ENCODE data around the gene GATAD2B. TPM values are rescaled to one million over a fixed set of nuclear protein-coding genes. Genes with fewer than 3 reads are reported as not detected.

The GATAD2B gene
- total and polyA plus RNA-seq, 2 donors (not counting 3 experiments of a cell fraction or from before 2014, with no cell fraction given) = 8.5 to 46.3 TPM

- Histone ChIP-seq H3K4me1 (ENCODE audit: control insufficient read depth, extremely low read depth, insufficient read depth, low read length) (peaks cover 23% of the 10 kb centered on the region), H3K79me2 (ENCODE audit: control insufficient read depth, insufficient read depth, low read length) (peaks cover 64% of the 10 kb centered on the region), H4K20me1 (replicated peaks; ENCODE audit: control insufficient read depth, extremely low read depth, insufficient read depth, low read length) (peaks cover 3% of the 10 kb centered on the region), H3K36me3 (ENCODE audit: control insufficient read depth in 2 of 2, extremely low read depth in 1 of 2, insufficient read depth in 2 of 2, low read length in 2 of 2) (no peaks in the 10 kb centered on the region), H3K27me3 (ENCODE audit: control insufficient read depth in 2 of 2, insufficient read depth in 2 of 2, low read length in 2 of 2) (no peaks in the 10 kb centered on the region), H3K4me3 (replicated peaks in 1 of 3; ENCODE audit: insufficient read depth in 1 of 3, low read depth in 1 of 3, low read length in 3 of 3) (no peak overlapping the region), H3K4me2 (ENCODE audit: insufficient read depth, low read length) (no peak overlapping the region), H2AFZ (ENCODE audit: low read depth, low read length) (no peak overlapping the region), H3K9me1 (replicated peaks; ENCODE audit: control insufficient read depth, extremely low read depth, insufficient read depth, low read length) (no peaks in the 10 kb centered on the region), H3K9ac (replicated peaks; ENCODE audit: extremely low read depth, insufficient read depth, low read length) (no peak overlapping the region), H3K9me3 (replicated peaks; ENCODE audit: control insufficient read depth, insufficient read depth, low read length) (no peaks in the 10 kb centered on the region), H3K27ac (ENCODE audit: insufficient read depth, low read depth, low read length) (no peak overlapping the region)
- no TSS peak for BruUV-seq (replicated peaks)
- intact Hi-C loops (cut with micrococcal nuclease) = loop anchor here (5.0 kb wide), 1 partner anchor 79 kb away; the partner anchor contains the start of gene SLC39A1
- dilution Hi-C loops (cut with MboI; ENCODE audit: extremely low pct_ligation_motif_present, low sequenced_read_pairs) = no loop called here
- DNase-seq (ENCODE audit: low read depth, low spot score) = no peak
- POLR2A ChIA-PET = no interaction called here
- no peak for FAIRE-seq
- CTCF ChIA-PET = interaction anchor here (0.6 to 1.1 kb wide), 7 partner anchors 13 to 403 kb away, joined by 3 to 5 read pairs (median 3); no protein-coding TSS in a partner anchor
- TF ChIP-seq MYC (IDR thresholded peaks at IDR 0.05; ENCODE audit: low read depth, low read length) = no peak
- TF ChIP-seq JUN (IDR thresholded peaks at IDR 0.05; ENCODE audit: borderline replicate concordance, insufficient read depth, insufficient read length, low read depth) = no peak
- no peak for TF ChIP-seq CTCF (IDR thresholded peaks at IDR 0.05; ENCODE audit: extremely low read depth in 1 of 2, insufficient read depth in 1 of 2, low read depth in 1 of 2, low read length in 2 of 2)
- TF ChIP-seq POLR2A (IDR thresholded peaks at IDR 0.05; ENCODE audit: low read depth, low read length) = no peak
- TF ChIP-seq POLR2AphosphoS5 (IDR thresholded peaks at IDR 0.05; ENCODE audit: insufficient read depth, low read depth, low read length) = no peak
- TF ChIP-seq MAX (IDR thresholded peaks at IDR 0.05; ENCODE audit: insufficient read depth, insufficient read length) = no peak
- no peak for TF ChIP-seq GATA2 (IDR thresholded peaks at IDR 0.05; ENCODE audit: insufficient read depth, insufficient read length, low read depth, low read length)
- TF ChIP-seq FOS (IDR thresholded peaks at IDR 0.05; ENCODE audit: borderline replicate concordance, insufficient read depth, low read length) = no peak
- no peak for TF ChIP-seq EZH2 (IDR thresholded peaks at IDR 0.05; ENCODE audit: borderline replicate concordance, low read depth, low read length, severe bottlenecking)
These were observed 39.5 kb downstream of the GATAD2B start for GRCh38 chr1:153883223-153883622.

Measured in endothelial cell of umbilical vein (primary cell).